ENCODE data around the gene PTGDR2. TPM values are rescaled to one million over a fixed set of nuclear protein-coding genes. Genes with fewer than 3 reads are reported as not detected.

PTGDR2 gene
- total RNA-seq, 3 donors from 2014 or later, result 0.16 to 0.59 TPM; not detected in 1

- TF ChIP-seq POLR2AphosphoS5 (IDR thresholded peaks at IDR 0.05) (no peak), POLR2A (IDR thresholded peaks at IDR 0.05) (no peak), CTCF (IDR thresholded peaks at IDR 0.05) (no peak)
- Histone ChIP-seq H3K36me3 (no peaks in the 10 kb centered on the region), H3K9me3 (no peaks in the 10 kb centered on the region), H3K27ac (peak overlapping the region in 1 of 2 donors; percentile 48), H3K4me1 (no peaks in the 10 kb centered on the region), H3K4me3 (no peak overlapping the region), H3K27me3 (no peaks in the 10 kb centered on the region)
- no peak for DNase-seq (ENCODE audit: low spot score in 2 of 2)
- intact Hi-C loops (cut with DNase I; ENCODE audit: low total_unique reads), result no loop called here
Measured at GRCh38 chr11:60870733-60871377, 15.1 kb upstream of the PTGDR2 start.

DNA sequence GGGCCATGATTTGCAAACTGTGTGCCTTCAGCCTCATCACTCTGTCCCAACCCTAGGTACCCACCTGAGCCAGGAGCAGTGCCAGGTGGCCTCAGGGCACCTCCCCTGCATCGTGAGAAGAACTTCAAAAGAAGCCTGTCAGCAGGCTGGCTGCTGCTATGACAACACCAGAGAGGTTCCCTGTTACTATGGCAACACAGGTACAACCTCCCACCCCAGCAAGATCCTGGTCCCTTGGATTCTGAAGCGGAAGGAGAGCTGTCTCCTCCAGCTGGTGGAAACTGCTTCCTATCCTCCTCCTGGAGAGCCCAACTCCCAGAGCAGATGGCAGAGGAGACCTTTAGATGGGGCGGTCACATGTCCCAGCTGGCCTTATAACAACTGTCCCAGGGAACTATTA is 14.5 kb upstream of the PTGDR2 start:
- intact Hi-C loops (cut with DNase I; ENCODE audit: low total_unique reads), result no loop called here
- no peak for DNase-seq (ENCODE audit: low spot score in 2 of 2)
- no peak for TF ChIP-seq POLR2A (IDR thresholded peaks at IDR 0.05)
- no peak for TF ChIP-seq CTCF (IDR thresholded peaks at IDR 0.05)
- TF ChIP-seq POLR2AphosphoS5 (IDR thresholded peaks at IDR 0.05), result no peak
- Histone ChIP-seq H3K27ac (no peak overlapping the region), H3K36me3 (no peaks in the 10 kb centered on the region), H3K4me3 (no peak overlapping the region), H3K4me1 (no peaks in the 10 kb centered on the region), H3K9me3 (no peaks in the 10 kb centered on the region), H3K27me3 (no peaks in the 10 kb centered on the region)

GRCh38 chr11:60869451-60869825 is 13.7 kb upstream of the PTGDR2 start:
- no peak for TF ChIP-seq CTCF (IDR thresholded peaks at IDR 0.05)
- no peak for TF ChIP-seq POLR2AphosphoS5 (IDR thresholded peaks at IDR 0.05)
- TF ChIP-seq POLR2A (IDR thresholded peaks at IDR 0.05), result no peak
- Histone ChIP-seq H3K27ac (no peak overlapping the region), H3K4me3 (no peak overlapping the region), H3K27me3 (no peaks in the 10 kb centered on the region), H3K4me1 (no peaks in the 10 kb centered on the region), H3K9me3 (no peaks in the 10 kb centered on the region), H3K36me3 (no peaks in the 10 kb centered on the region)
- DNase-seq (ENCODE audit: low spot score in 2 of 2), result no peak
- intact Hi-C loops (cut with DNase I; ENCODE audit: low total_unique reads), result no loop called here

GRCh38 chr11:60868682-60869450 is 13.1 kb upstream of the PTGDR2 start:
- Histone ChIP-seq H3K27ac (no peak overlapping the region), H3K27me3 (no peaks in the 10 kb centered on the region), H3K4me1 (no peaks in the 10 kb centered on the region), H3K4me3 (no peak overlapping the region), H3K36me3 (no peaks in the 10 kb centered on the region), H3K9me3 (no peaks in the 10 kb centered on the region)
- TF ChIP-seq CTCF (IDR thresholded peaks at IDR 0.05), result no peak
- TF ChIP-seq POLR2AphosphoS5 (IDR thresholded peaks at IDR 0.05), result no peak
- TF ChIP-seq POLR2A (IDR thresholded peaks at IDR 0.05), result no peak
- intact Hi-C loops (cut with DNase I; ENCODE audit: low total_unique reads), result no loop called here
- no peak for DNase-seq (ENCODE audit: low spot score in 2 of 2)

Measured in breast epithelium (tissue), 4 donors.